Muscle layer of colon (tissue), 2 donors: Measurements from ENCODE around the gene PRMT7.

Source experiments
- H3K27ac ChIP-seq: one replicate; pipeline ENCODE4 v1.7.0; 2013; ENCODE audit warnings: low read depth, mild to moderate bottlenecking, low read length, moderate library complexity
- H3K27me3 ChIP-seq, 2 donors: one replicate each; pipeline ENCODE4 v1.7.0; 2013; ENCODE audit warnings: low read length in 2 of 2, mild to moderate bottlenecking in 2 of 2; ENCODE audit not compliant: insufficient read depth in 2 of 2, control insufficient read depth in 1 of 2
- H3K36me3 ChIP-seq: one replicate; pipeline ENCODE4 v1.7.0; 2013; ENCODE audit warnings: mild to moderate bottlenecking, low read length; ENCODE audit not compliant: insufficient read depth
- H3K4me1 ChIP-seq: one replicate; pipeline ENCODE4 v1.7.0; 2013; ENCODE audit warnings: mild to moderate bottlenecking, low read length; ENCODE audit not compliant: insufficient read depth
- H3K4me3 ChIP-seq, 2 donors: one replicate each; pipeline ENCODE4 v1.7.0; 2013; ENCODE audit warnings: low read length in 2 of 2, low read depth in 1 of 2, mild to moderate bottlenecking in 1 of 2, moderate library complexity in 1 of 2
- H3K9ac ChIP-seq: one replicate; pipeline ENCODE4 v1.7.0; 2013; ENCODE audit warnings: low read length
- H3K9me3 ChIP-seq: one replicate; pipeline ENCODE4 v1.7.0; 2013; ENCODE audit warnings: mild to moderate bottlenecking, low read length
- donor health status: abdominal sarcoma.
- donor health status: Adenocarcinoma of cecum.

Gene PRMT7

GRCh38 chr16:68310774-68311511 is at the start of gene PRMT7, which contains the start of gene SLC7A6OS:
TSS of gene PRMT7 (plus strand) at chr16:68311019. CDS start at chr16:68315980, 4,961 bp downstream.
TSS of gene SLC7A6OS (minus strand) at chr16:68310946. CDS start at chr16:68310926, 20 bp downstream.
- Histone ChIP-seq H3K4me3 (peak within 1 kb of the TSS; percentile 77 to 89), H3K4me1 (peaks cover 21% of the 10 kb centered on the region), H3K9me3 (no peaks in the 10 kb centered on the region), H3K27ac (peak within 1 kb of the TSS; percentile 43), H3K36me3 (peaks cover 28% of the 10 kb centered on the region), H3K9ac (peak within 1 kb of the TSS; percentile 84), H3K27me3 (no peaks in the 10 kb centered on the region)

- Histone ChIP-seq H3K4me3 (peak overlapping the region; percentile 58 to 72), H3K36me3 (peaks cover 24% of the 10 kb centered on the region), H3K9me3 (no peaks in the 10 kb centered on the region), H3K27me3 (no peaks in the 10 kb centered on the region), H3K9ac (no peak overlapping the region), H3K4me1 (peaks cover 30% of the 10 kb centered on the region), H3K27ac (peak overlapping the region; percentile 88)
Measured at GRCh38 chr16:68263559-68264127, 47.2 kb upstream of the PRMT7 start.

GRCh38 chr16:68264128-68265077 is 46.4 kb upstream of the PRMT7 start, which contains the start of gene SLC7A6:
TSS of gene SLC7A6 (plus strand) at chr16:68264526. CDS start at chr16:68274727, 10,201 bp downstream.
- H3K4me1 ChIP-seq, result peaks cover 31% of the 10 kb centered on the region
- no peaks in the 10 kb centered on the region for H3K27me3 ChIP-seq
- H3K9ac ChIP-seq, result peak within 1 kb of the TSS; percentile 79
- no peaks in the 10 kb centered on the region for H3K9me3 ChIP-seq
- peak within 1 kb of the TSS; percentile 88 for H3K27ac ChIP-seq
- peak within 1 kb of the TSS; percentile 72 to 82 for H3K4me3 ChIP-seq
- peaks cover 17% of the 10 kb centered on the region for H3K36me3 ChIP-seq

- H3K4me1 ChIP-seq, result peaks cover 32% of the 10 kb centered on the region
- peak overlapping the region; percentile 79 for H3K9ac ChIP-seq
- no peaks in the 10 kb centered on the region for H3K27me3 ChIP-seq
- peak overlapping the region; percentile 88 for H3K27ac ChIP-seq
- peak overlapping the region; percentile 72 to 82 for H3K4me3 ChIP-seq
- H3K9me3 ChIP-seq, result no peaks in the 10 kb centered on the region
- H3K36me3 ChIP-seq, result peaks cover 8% of the 10 kb centered on the region
Measured at GRCh38 chr16:68265078-68265920, 45.5 kb upstream of the PRMT7 start.

- Histone ChIP-seq H3K4me1 (peaks cover 23% of the 10 kb centered on the region), H3K36me3 (no peaks in the 10 kb centered on the region), H3K9ac (no peak overlapping the region), H3K27me3 (no peaks in the 10 kb centered on the region), H3K4me3 (no peak overlapping the region), H3K27ac (no peak overlapping the region), H3K9me3 (no peaks in the 10 kb centered on the region)
Measured at GRCh38 chr16:68267612-68268405, 43.0 kb upstream of the PRMT7 start.

- H3K9me3 ChIP-seq, result no peaks in the 10 kb centered on the region
- H3K27me3 ChIP-seq, result no peaks in the 10 kb centered on the region
- peaks cover 7% of the 10 kb centered on the region for H3K36me3 ChIP-seq
- no peak overlapping the region for H3K9ac ChIP-seq
- H3K4me3 ChIP-seq, result no peak overlapping the region
- H3K4me1 ChIP-seq, result peaks cover 18% of the 10 kb centered on the region
- H3K27ac ChIP-seq, result no peak overlapping the region
Measured at GRCh38 chr16:68269793-68270192, 41.0 kb upstream of the PRMT7 start.

GRCh38 chr16:68270353-68270752 is 40.5 kb upstream of the PRMT7 start:
- Histone ChIP-seq H3K9ac (no peak overlapping the region), H3K9me3 (no peaks in the 10 kb centered on the region), H3K27ac (no peak overlapping the region), H3K4me1 (peaks cover 18% of the 10 kb centered on the region), H3K4me3 (no peak overlapping the region), H3K36me3 (peaks cover 7% of the 10 kb centered on the region), H3K27me3 (no peaks in the 10 kb centered on the region)

GRCh38 chr16:68272507-68273209 is 38.2 kb upstream of the PRMT7 start:
- H3K4me1 ChIP-seq, result peaks cover 22% of the 10 kb centered on the region

GRCh38 chr16:68273459-68273858 is 37.4 kb upstream of the PRMT7 start:
- H3K36me3 ChIP-seq, result peaks cover 7% of the 10 kb centered on the region
- H3K9me3 ChIP-seq, result no peaks in the 10 kb centered on the region
- H3K27ac ChIP-seq, result no peak overlapping the region
- H3K27me3 ChIP-seq, result no peaks in the 10 kb centered on the region
- H3K9ac ChIP-seq, result no peak overlapping the region
- H3K4me1 ChIP-seq, result peaks cover 16% of the 10 kb centered on the region
- no peak overlapping the region for H3K4me3 ChIP-seq

More at GRCh38 chr16:68272507-68273209, 38.2 kb upstream of the PRMT7 start:
- H3K27ac ChIP-seq, result no peak overlapping the region
- no peaks in the 10 kb centered on the region for H3K27me3 ChIP-seq
- peaks cover 7% of the 10 kb centered on the region for H3K36me3 ChIP-seq
- H3K9me3 ChIP-seq, result no peaks in the 10 kb centered on the region
- no peak overlapping the region for H3K4me3 ChIP-seq
- no peak overlapping the region for H3K9ac ChIP-seq
